Ectodermal cell (in vitro differentiated cells): ENCODE measurements around the gene PPARGC1A.

Experiments used
- H3K27ac ChIP-seq: 2 replicates; pipeline ENCODE4 v1.7.0; 2013; ENCODE audit warnings: mild to moderate bottlenecking, low read depth, low read length; ENCODE audit not compliant: insufficient read depth, poor library complexity, severe bottlenecking
- H3K27me3 ChIP-seq: 2 replicates; pipeline ENCODE4 v1.7.0; 2013; ENCODE audit warnings: mild to moderate bottlenecking, low read length; ENCODE audit not compliant: insufficient read depth, control insufficient read depth, poor library complexity, severe bottlenecking
- H3K36me3 ChIP-seq: one replicate; pipeline ENCODE4 v1.7.0; 2013; ENCODE audit warnings: low read length; ENCODE audit not compliant: control insufficient read depth, insufficient read depth
- H3K4me1 ChIP-seq: one replicate; pipeline ENCODE4 v1.7.0; 2013; ENCODE audit warnings: low read length; ENCODE audit not compliant: control insufficient read depth, insufficient read depth
- H3K4me3 ChIP-seq: 2 replicates; pipeline ENCODE4 v1.7.0; 2013; ENCODE audit warnings: low read depth, low read length, control low read depth; ENCODE audit not compliant: insufficient read depth
- H3K9me3 ChIP-seq: 2 replicates; pipeline ENCODE4 v1.7.0; 2013; ENCODE audit warnings: mild to moderate bottlenecking, low read length, moderate library complexity; ENCODE audit not compliant: control insufficient read depth
- WGBS, 2 experiments: methylation state at CpG; one replicate each; pipeline ENCODE4 v1.1.7; 2013; ENCODE audit warnings: missing lambda C conversion rate in 2 of 2; 5-methylcytosine and 5-hydroxymethylcytosine counted together

The PPARGC1A gene

GRCh38 chr4:23911675-23912455, 22.0 kb upstream of the PPARGC1A start:
- no peaks in the 10 kb centered on the region for H3K36me3 ChIP-seq
- H3K4me1 ChIP-seq: no peaks in the 10 kb centered on the region
- no peaks in the 10 kb centered on the region for H3K27me3 ChIP-seq
- no peaks in the 10 kb centered on the region for H3K9me3 ChIP-seq
- no peak overlapping the region for H3K27ac ChIP-seq
- WGBS, 2 experiments: 95% methylated on average over 2 of the region's 2 CpGs
- no peak overlapping the region for H3K4me3 ChIP-seq

DNA sequence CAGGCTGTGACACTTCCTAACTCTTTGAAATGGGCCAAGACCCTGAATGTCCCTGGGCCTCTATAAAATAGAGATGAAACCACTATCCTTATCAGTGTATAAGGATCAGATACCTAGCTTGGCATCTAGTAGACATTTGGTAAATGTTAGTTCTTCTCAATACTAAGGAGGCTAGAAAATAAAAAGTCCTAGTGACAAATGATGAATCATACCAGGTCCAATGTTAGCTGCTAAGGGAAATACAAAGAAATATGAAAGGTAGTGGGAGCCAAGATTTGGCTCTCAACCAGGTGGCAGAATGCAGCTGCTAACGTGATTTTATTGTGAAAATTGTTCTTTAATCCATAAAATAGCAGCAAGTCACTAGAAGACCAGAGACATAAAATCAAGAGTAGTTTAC, 19.8 kb upstream of the PPARGC1A start:
- H3K27me3 ChIP-seq: no peaks in the 10 kb centered on the region
- no peak overlapping the region for H3K27ac ChIP-seq
- H3K9me3 ChIP-seq: no peaks in the 10 kb centered on the region
- WGBS, 2 experiments: 80 to 100% methylated on average over 1 of the region's 1 CpG
- H3K36me3 ChIP-seq: no peaks in the 10 kb centered on the region
- H3K4me3 ChIP-seq: no peak overlapping the region
- H3K4me1 ChIP-seq: peaks cover 3% of the 10 kb centered on the region

DNA sequence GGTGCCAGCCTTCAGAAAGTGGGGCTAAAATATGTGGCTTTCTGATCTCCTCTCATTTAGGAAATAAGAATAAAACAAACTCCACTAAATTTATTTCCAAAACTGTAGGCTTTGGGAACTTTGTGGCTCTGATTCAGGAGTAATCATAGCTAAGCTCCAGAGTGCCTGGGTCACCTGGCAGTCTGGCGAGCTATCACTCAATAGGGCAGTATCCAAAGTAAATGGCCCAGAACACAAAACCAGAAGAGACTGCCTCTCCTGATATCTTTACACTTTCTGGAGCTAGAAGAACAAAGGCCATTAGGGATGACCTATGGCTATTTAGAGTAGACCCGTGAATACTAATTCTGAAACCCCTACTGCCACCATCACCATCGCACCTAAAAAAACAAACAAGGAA, 17.0 kb upstream of the PPARGC1A start:
- H3K4me1 ChIP-seq: peaks cover 3% of the 10 kb centered on the region
- H3K4me3 ChIP-seq: no peak overlapping the region
- no peak overlapping the region for H3K27ac ChIP-seq
- no peaks in the 10 kb centered on the region for H3K36me3 ChIP-seq
- WGBS, 2 experiments: 85 to 88% methylated on average over 2 to 3 of the region's 3 CpGs
- no peaks in the 10 kb centered on the region for H3K27me3 ChIP-seq
- no peaks in the 10 kb centered on the region for H3K9me3 ChIP-seq

- Histone ChIP-seq H3K36me3 (no peaks in the 10 kb centered on the region), H3K27me3 (no peaks in the 10 kb centered on the region), H3K9me3 (no peaks in the 10 kb centered on the region), H3K4me3 (no peak overlapping the region), H3K4me1 (peaks cover 3% of the 10 kb centered on the region), H3K27ac (no peak overlapping the region)
- whole genome bisulfite sequencing, 2 experiments: 91 to 93% methylated on average over 5 of the region's 5 CpGs
Observed at GRCh38 chr4:23904639-23905071, 14.8 kb upstream of the PPARGC1A start.

- 94 to 96% methylated on average over 7 of the region's 7 CpGs for WGBS, 2 experiments
- H3K27ac ChIP-seq: no peak overlapping the region
Observed at GRCh38 chr4:23903859-23904438, 14.1 kb upstream of the PPARGC1A start.

DNA sequence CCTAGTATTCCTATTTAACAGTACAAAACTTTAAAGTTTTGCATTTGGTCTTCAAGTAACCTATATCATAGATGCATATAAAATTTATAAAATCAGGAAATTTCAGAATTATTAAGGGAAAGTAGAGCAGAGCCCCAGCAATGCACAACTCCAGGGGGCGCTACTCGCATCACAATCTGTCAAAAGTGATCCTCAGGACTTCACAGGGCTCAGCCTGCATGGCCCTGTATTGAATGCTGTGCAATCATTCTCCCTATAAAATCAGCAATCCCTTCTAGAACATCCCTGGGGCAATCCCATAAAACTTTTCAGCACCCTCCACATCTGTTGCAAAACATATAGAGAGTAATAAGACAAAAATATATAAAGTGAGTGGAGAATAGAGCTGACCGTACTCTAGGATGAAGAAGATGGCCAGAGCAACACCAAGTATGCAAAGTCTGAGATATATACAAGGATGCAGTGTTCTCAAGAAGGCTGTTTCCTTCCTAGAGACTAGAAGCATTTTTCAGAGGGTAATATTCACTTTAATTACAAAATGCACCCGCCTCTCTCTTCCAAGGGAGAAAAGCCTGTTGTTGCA, 12.5 kb upstream of the PPARGC1A start:
- H3K4me3 ChIP-seq: no peak overlapping the region
- no peaks in the 10 kb centered on the region for H3K27me3 ChIP-seq
- no peak overlapping the region for H3K27ac ChIP-seq
- 88 to 92% methylated on average over 3 of the region's 4 CpGs for WGBS, 2 experiments
- no peaks in the 10 kb centered on the region for H3K36me3 ChIP-seq
- peaks cover 3% of the 10 kb centered on the region for H3K4me1 ChIP-seq
- H3K9me3 ChIP-seq: no peaks in the 10 kb centered on the region

More at GRCh38 chr4:23903859-23904438, 14.1 kb upstream of the PPARGC1A start:
- H3K4me3 ChIP-seq: no peak overlapping the region
- no peaks in the 10 kb centered on the region for H3K27me3 ChIP-seq
- no peaks in the 10 kb centered on the region for H3K36me3 ChIP-seq
- H3K4me1 ChIP-seq: peaks cover 3% of the 10 kb centered on the region
- no peaks in the 10 kb centered on the region for H3K9me3 ChIP-seq

DNA sequence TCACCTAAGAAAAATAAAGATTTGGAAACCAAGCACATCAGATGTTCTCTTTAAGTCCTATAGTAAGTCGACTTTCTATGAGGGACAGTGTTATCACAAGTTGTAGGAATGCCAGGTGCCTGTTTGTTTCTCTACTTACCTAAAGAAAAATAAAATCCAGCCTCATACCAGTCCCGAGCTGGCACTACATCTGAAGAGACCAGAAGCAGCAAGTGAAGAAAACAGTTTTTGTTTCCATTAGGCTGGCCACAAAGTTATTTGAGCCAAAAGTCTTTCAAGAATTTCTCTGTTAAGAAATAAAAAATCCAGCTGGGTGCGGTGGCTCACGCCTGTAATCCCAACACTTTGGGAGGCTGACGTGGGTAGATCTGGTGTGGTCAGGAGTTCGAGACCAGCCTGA, 10.8 kb upstream of the PPARGC1A start:
- no peaks in the 10 kb centered on the region for H3K4me1 ChIP-seq
- no peak overlapping the region for H3K27ac ChIP-seq
- no peaks in the 10 kb centered on the region for H3K27me3 ChIP-seq
- 94 to 96% methylated on average over 6 of the region's 6 CpGs for WGBS, 2 experiments
- H3K36me3 ChIP-seq: no peaks in the 10 kb centered on the region
- no peak overlapping the region for H3K4me3 ChIP-seq
- no peaks in the 10 kb centered on the region for H3K9me3 ChIP-seq

DNA sequence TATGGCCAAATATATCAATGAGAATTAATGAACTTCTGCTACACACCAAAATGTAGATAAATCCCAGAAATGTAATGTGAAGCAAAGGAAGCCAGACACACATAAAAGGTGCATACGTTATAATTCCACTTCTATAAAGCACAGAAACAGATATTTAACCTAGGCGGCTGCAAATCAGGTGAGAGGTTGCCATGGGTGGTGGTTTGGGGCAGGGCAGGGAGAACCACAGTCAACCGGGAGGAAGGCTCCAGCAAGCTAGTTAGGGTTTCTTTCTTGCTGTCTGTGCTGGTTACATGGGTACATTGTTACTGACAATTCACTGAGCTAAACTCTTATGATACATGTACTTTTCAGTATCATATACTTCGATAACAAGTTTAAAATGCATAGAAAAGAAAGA, 9.7 kb upstream of the PPARGC1A start:
- Histone ChIP-seq H3K27me3 (no peaks in the 10 kb centered on the region), H3K4me3 (no peak overlapping the region), H3K4me1 (no peaks in the 10 kb centered on the region), H3K27ac (no peak overlapping the region), H3K36me3 (no peaks in the 10 kb centered on the region), H3K9me3 (no peaks in the 10 kb centered on the region)
- 83 to 94% methylated on average over 2 to 4 of the region's 4 CpGs for WGBS, 2 experiments

- no peaks in the 10 kb centered on the region for H3K27me3 ChIP-seq
- H3K36me3 ChIP-seq: no peaks in the 10 kb centered on the region
- WGBS, 2 experiments: 77 to 86% methylated on average over 3 to 4 of the region's 4 CpGs
- H3K9me3 ChIP-seq: no peaks in the 10 kb centered on the region
- H3K4me3 ChIP-seq: no peak overlapping the region
- H3K4me1 ChIP-seq: no peaks in the 10 kb centered on the region
- no peak overlapping the region for H3K27ac ChIP-seq
Observed at GRCh38 chr4:23897564-23898109, 7.8 kb upstream of the PPARGC1A start.

GRCh38 chr4:23894021-23894420, 4.2 kb upstream of the PPARGC1A start:
- Histone ChIP-seq H3K27ac (no peak overlapping the region), H3K36me3 (no peaks in the 10 kb centered on the region), H3K4me1 (peaks cover 14% of the 10 kb centered on the region), H3K27me3 (peaks cover 4% of the 10 kb centered on the region), H3K9me3 (no peaks in the 10 kb centered on the region), H3K4me3 (no peak overlapping the region)
- 92 to 94% methylated on average over 2 of the region's 2 CpGs for WGBS, 2 experiments
